GM23338 (cell line): Measurements from ENCODE around the gene CCL27. TPM values are rescaled to one million over a fixed set of nuclear protein-coding genes. Genes with fewer than 3 reads are reported as not detected.

Source experiments
- CREB1 ChIP-seq: fragments of 250-450 bp; sonication (Bioruptor Pico); IDR thresholded peaks from 2 replicates; pipeline ENCODE4 v1.5.0; 2020; ENCODE audit warnings: low read depth, mild to moderate bottlenecking, moderate library complexity
- ETS1 ChIP-seq: IDR thresholded peaks from 2 replicates; pipeline ENCODE4 v1.6.1; 2016; ENCODE audit warnings: antibody characterized with exemption
- EZH2 ChIP-seq: fragments of 200-600 bp; sonication (generic); IDR thresholded peaks from one replicate; pipeline ENCODE4 v1.8.0; 2017; ENCODE audit warnings: antibody characterized with exemption, mild to moderate bottlenecking, low read depth; ENCODE audit not compliant: unreplicated experiment
- EZH2phosphoT487 ChIP-seq: fragments of 200-600 bp; sonication (generic); IDR thresholded peaks from one replicate; pipeline ENCODE4 v1.8.1; 2018; ENCODE audit warnings: antibody characterized with exemption; ENCODE audit not compliant: unreplicated experiment
- JUNB ChIP-seq: IDR thresholded peaks from one replicate; pipeline ENCODE4 v1.6.1; 2016; ENCODE audit warnings: antibody characterized with exemption; ENCODE audit not compliant: unreplicated experiment
- NANOG ChIP-seq: IDR thresholded peaks from 2 replicates; pipeline ENCODE4 v1.6.1; 2016; ENCODE audit warnings: antibody characterized with exemption, borderline replicate concordance
- STAT1 ChIP-seq: IDR thresholded peaks from one replicate; pipeline ENCODE4 v1.6.1; 2016; ENCODE audit warnings: antibody characterized with exemption; ENCODE audit not compliant: unreplicated experiment
- ZNF331 ChIP-seq: fragments of 250-450 bp; sonication (Bioruptor Pico); IDR thresholded peaks from 2 replicates; pipeline ENCODE4 v1.5.0; 2020; ENCODE audit warnings: low read depth, mild to moderate bottlenecking, moderate library complexity
- ZNF462 ChIP-seq: fragments of 250-450 bp; sonication (Bioruptor Pico); IDR thresholded peaks from 2 replicates; pipeline ENCODE4 v1.5.0; 2020; ENCODE audit warnings: mild to moderate bottlenecking, moderate library complexity
- polyA plus RNA-seq: library from polyadenylated mRNA; unstranded; fragments of >200 nt; fragmentation: Nextera tagmentation; extraction: Ambion mirVana; gene quantifications from 2 replicates; pipeline ENCODE4 v1.2.1, GENCODE V29; 2016
- total RNA-seq: library from RNA; depleted of rRNA; stranded (reverse); fragments of >200 nt; shearing (Covaris generic); gene quantifications from 2 replicates; pipeline ENCODE4 v1.2.3, GENCODE V29; 2014
- TF ChIP-seq, protein P1 (sequence below): IDR thresholded peaks from one replicate; pipeline ENCODE4 v1.6.1; 2018; ENCODE audit warnings: antibody characterized with exemption; ENCODE audit not compliant: unreplicated experiment

The CCL27 gene
- total and polyA plus RNA-seq, 2 experiments from 2014 or later = not detected

- TF ChIP-seq ZNF462 (CRISPR knock-in tag) = no peak
- no peak for TF ChIP-seq EZH2phosphoT487
- no peak for TF ChIP-seq ZNF331
- no peak for TF ChIP-seq STAT1
- TF ChIP-seq, protein P1, sequence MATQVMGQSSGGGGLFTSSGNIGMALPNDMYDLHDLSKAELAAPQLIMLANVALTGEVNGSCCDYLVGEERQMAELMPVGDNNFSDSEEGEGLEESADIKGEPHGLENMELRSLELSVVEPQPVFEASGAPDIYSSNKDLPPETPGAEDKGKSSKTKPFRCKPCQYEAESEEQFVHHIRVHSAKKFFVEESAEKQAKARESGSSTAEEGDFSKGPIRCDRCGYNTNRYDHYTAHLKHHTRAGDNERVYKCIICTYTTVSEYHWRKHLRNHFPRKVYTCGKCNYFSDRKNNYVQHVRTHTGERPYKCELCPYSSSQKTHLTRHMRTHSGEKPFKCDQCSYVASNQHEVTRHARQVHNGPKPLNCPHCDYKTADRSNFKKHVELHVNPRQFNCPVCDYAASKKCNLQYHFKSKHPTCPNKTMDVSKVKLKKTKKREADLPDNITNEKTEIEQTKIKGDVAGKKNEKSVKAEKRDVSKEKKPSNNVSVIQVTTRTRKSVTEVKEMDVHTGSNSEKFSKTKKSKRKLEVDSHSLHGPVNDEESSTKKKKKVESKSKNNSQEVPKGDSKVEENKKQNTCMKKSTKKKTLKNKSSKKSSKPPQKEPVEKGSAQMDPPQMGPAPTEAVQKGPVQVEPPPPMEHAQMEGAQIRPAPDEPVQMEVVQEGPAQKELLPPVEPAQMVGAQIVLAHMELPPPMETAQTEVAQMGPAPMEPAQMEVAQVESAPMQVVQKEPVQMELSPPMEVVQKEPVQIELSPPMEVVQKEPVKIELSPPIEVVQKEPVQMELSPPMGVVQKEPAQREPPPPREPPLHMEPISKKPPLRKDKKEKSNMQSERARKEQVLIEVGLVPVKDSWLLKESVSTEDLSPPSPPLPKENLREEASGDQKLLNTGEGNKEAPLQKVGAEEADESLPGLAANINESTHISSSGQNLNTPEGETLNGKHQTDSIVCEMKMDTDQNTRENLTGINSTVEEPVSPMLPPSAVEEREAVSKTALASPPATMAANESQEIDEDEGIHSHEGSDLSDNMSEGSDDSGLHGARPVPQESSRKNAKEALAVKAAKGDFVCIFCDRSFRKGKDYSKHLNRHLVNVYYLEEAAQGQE = no peak
- no peak for TF ChIP-seq CREB1 (CRISPR knock-in tag)
- TF ChIP-seq NANOG = no peak
- TF ChIP-seq ETS1 = no peak
- no peak for TF ChIP-seq JUNB
- TF ChIP-seq EZH2 = no peak
Measured at GRCh38 chr9:34647651-34648050, 14.8 kb downstream of the CCL27 start (continued).
